ENCODE results near the gene CCDC194. TPM values are rescaled to one million over a fixed set of nuclear protein-coding genes. Genes with fewer than 3 reads are reported as not detected.

Gene CCDC194
- total and polyA plus RNA-seq, 2 of the 13 experiments (the other 11 are each of a cell fraction or from before 2014, with no cell fraction given), result 0.13 to 0.21 TPM

DNA sequence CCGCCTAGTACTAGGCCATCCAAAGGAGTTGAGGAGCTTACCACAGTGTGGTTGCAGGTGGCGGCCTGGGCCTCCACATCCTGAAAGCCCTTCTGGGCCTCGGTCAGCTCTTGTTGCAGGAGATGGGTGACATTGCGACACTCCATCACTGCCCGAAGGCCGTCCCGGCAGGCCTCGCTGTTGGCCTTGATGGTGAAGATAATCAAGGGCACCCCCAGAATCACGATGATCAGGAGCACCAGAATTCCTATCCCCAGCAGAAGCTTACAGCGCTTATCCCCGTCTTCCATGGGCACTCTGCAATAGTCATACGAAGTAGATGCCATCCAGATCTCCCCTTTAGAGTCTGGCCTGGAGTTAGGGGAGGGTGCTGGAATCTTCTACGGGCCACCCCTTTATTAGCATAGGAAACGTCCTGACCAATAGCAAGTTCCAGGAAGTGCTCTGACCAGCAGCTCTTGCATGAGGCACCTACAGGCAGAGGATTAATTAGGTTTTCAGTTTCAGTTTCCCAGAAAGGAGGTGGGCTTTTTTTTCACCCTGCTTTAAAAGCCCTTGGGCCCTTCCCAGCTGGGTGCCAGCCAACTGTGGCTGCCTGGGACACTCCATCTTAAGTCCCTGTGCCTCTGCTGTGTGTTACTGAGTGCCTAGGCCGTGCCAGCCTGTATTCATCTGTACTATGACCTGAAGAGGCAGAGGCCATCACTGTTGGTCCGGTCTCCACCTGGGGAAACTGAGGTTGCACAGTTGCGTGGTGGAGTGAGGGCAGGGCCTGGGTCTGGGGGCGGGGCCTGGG, 11.5 kb upstream of the CCDC194 start, which contains the start of gene BST2 (continued):
- TF ChIP-seq SNRNP70 (IDR thresholded peaks at IDR 0.05; ENCODE audit: low read depth, low read length) (no peak), MIER3 (CRISPR knock-in tag; IDR thresholded peaks at IDR 0.05; ENCODE audit: borderline replicate concordance) (0 out of 2 replicates have a peak, but pooled peaks have one; percentile 17), ZFP36 (IDR thresholded peaks at IDR 0.05; ENCODE audit: borderline replicate concordance, low read depth, low read length, partially characterized antibody) (no peak), YEATS2 (CRISPR knock-in tag; IDR thresholded peaks at IDR 0.05; ENCODE audit: borderline replicate concordance) (peak; percentile 76; the same call in 1 of the 2 replicates), TOPORS (CRISPR knock-in tag; IDR thresholded peaks at IDR 0.05) (no peak), ZNF225 (CRISPR knock-in tag; IDR thresholded peaks at IDR 0.05) (no peak; the same call in 1 of the 2 replicates), SALL2 (CRISPR knock-in tag; IDR thresholded peaks at IDR 0.05) (no peak), ZNF256 (CRISPR knock-in tag; conservative IDR thresholded peaks at IDR 0.05) (no peak), SOX6 (IDR thresholded peaks at IDR 0.05) (no peak), SOX6 (CRISPR knock-in tag; IDR thresholded peaks at IDR 0.05) (no peak; the same call in 1 of the 2 replicates), CHCHD3 (CRISPR knock-in tag; IDR thresholded peaks at IDR 0.05) (no peak), ZFP41 (CRISPR knock-in tag; IDR thresholded peaks at IDR 0.05; ENCODE audit: borderline replicate concordance) (no peak), TRIM22 (IDR thresholded peaks at IDR 0.05) (no peak), AGO2 (optimal IDR thresholded peaks at IDR 0.05; ENCODE audit: low read depth, low read length) (no peak), SATB2 (CRISPR knock-in tag; IDR thresholded peaks at IDR 0.05) (0 out of 2 replicates have a peak, but pooled peaks have one; percentile 18), ZNF788 (CRISPR knock-in tag; IDR thresholded peaks at IDR 0.05; ENCODE audit: borderline replicate concordance) (peak; percentile 73; the same call in 1 of the 2 replicates), KDM6A (CRISPR knock-in tag; IDR thresholded peaks at IDR 0.05; ENCODE audit: low read depth) (no peak)
- TF ChIP-seq, protein P1, sequence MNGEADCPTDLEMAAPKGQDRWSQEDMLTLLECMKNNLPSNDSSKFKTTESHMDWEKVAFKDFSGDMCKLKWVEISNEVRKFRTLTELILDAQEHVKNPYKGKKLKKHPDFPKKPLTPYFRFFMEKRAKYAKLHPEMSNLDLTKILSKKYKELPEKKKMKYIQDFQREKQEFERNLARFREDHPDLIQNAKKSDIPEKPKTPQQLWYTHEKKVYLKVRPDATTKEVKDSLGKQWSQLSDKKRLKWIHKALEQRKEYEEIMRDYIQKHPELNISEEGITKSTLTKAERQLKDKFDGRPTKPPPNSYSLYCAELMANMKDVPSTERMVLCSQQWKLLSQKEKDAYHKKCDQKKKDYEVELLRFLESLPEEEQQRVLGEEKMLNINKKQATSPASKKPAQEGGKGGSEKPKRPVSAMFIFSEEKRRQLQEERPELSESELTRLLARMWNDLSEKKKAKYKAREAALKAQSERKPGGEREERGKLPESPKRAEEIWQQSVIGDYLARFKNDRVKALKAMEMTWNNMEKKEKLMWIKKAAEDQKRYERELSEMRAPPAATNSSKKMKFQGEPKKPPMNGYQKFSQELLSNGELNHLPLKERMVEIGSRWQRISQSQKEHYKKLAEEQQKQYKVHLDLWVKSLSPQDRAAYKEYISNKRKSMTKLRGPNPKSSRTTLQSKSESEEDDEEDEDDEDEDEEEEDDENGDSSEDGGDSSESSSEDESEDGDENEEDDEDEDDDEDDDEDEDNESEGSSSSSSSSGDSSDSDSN (CRISPR knock-in tag; IDR thresholded peaks at IDR 0.05), result peak; percentile 38; the same call in 1 of the 2 replicates
- TF ChIP-seq, protein P2, sequence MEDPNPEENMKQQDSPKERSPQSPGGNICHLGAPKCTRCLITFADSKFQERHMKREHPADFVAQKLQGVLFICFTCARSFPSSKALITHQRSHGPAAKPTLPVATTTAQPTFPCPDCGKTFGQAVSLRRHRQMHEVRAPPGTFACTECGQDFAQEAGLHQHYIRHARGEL (CRISPR knock-in tag; IDR thresholded peaks at IDR 0.05), result no peak
- TF ChIP-seq, protein P3, sequence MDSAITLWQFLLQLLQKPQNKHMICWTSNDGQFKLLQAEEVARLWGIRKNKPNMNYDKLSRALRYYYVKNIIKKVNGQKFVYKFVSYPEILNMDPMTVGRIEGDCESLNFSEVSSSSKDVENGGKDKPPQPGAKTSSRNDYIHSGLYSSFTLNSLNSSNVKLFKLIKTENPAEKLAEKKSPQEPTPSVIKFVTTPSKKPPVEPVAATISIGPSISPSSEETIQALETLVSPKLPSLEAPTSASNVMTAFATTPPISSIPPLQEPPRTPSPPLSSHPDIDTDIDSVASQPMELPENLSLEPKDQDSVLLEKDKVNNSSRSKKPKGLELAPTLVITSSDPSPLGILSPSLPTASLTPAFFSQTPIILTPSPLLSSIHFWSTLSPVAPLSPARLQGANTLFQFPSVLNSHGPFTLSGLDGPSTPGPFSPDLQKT (CRISPR knock-in tag; IDR thresholded peaks at IDR 0.05; ENCODE audit: borderline replicate concordance), result no peak
- TF ChIP-seq, protein P4, sequence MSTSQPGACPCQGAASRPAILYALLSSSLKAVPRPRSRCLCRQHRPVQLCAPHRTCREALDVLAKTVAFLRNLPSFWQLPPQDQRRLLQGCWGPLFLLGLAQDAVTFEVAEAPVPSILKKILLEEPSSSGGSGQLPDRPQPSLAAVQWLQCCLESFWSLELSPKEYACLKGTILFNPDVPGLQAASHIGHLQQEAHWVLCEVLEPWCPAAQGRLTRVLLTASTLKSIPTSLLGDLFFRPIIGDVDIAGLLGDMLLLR (CRISPR knock-in tag; IDR thresholded peaks at IDR 0.05), result no peak; the same call in 1 of the 2 replicates
